Measurements from ENCODE around the gene AHCYL1.
A peak's percentile ranks its signal among the peaks of the same experiment; 100 is the strongest.

AHCYL1 gene

GRCh38 chr1:109985247-109986053 is 885 bp downstream of the AHCYL1 start:
- Mint-ChIP-seq H3K27me3 (no peaks in the 10 kb centered on the region), H3K27ac (peak overlapping the region; percentile 98 to 100), H3K9me3 (no peaks in the 10 kb centered on the region), H3K4me1 (peaks cover 49% of the 10 kb centered on the region), H3K4me3 (peak overlapping the region; percentile 98 to 99)
- no peak for DNase-seq
- ATAC-seq = no peak

GRCh38 chr1:109986054-109986444 is 1.5 kb downstream of the AHCYL1 start:
- Mint-ChIP-seq H3K9me3 (no peaks in the 10 kb centered on the region), H3K27me3 (no peaks in the 10 kb centered on the region), H3K4me1 (peaks cover 54% of the 10 kb centered on the region), H3K27ac (peak overlapping the region in 1 of 2 donors; percentile 98), H3K4me3 (peak overlapping the region; percentile 98 to 99)
- DNase-seq = no peak
- ATAC-seq = no peak

GRCh38 chr1:109988349-109988914 is 3.9 kb downstream of the AHCYL1 start:
- Mint-ChIP-seq H3K27ac (no peak overlapping the region), H3K4me3 (no peak overlapping the region), H3K27me3 (no peaks in the 10 kb centered on the region), H3K9me3 (no peaks in the 10 kb centered on the region), H3K4me1 (peaks cover 68% of the 10 kb centered on the region)
- DNase-seq = no peak
- ATAC-seq = no peak

- ATAC-seq (no peak), DNase-seq (no peak)
- H3K4me3 Mint-ChIP-seq = no peak overlapping the region
- H3K4me1 Mint-ChIP-seq = peaks cover 64% of the 10 kb centered on the region
- no peaks in the 10 kb centered on the region for H3K27me3 Mint-ChIP-seq
- H3K27ac Mint-ChIP-seq = peak overlapping the region in 1 of 2 donors; percentile 42
- H3K9me3 Mint-ChIP-seq = no peaks in the 10 kb centered on the region
Measured at GRCh38 chr1:109989506-109990301, 5.1 kb downstream of the AHCYL1 start.

GRCh38 chr1:109990302-109990653 is 5.7 kb downstream of the AHCYL1 start:
- no peak overlapping the region for H3K27ac Mint-ChIP-seq
- no peaks in the 10 kb centered on the region for H3K27me3 Mint-ChIP-seq
- ATAC-seq = no peak
- DNase-seq = no peak
- peaks cover 63% of the 10 kb centered on the region for H3K4me1 Mint-ChIP-seq
- H3K9me3 Mint-ChIP-seq = no peaks in the 10 kb centered on the region
- H3K4me3 Mint-ChIP-seq = no peak overlapping the region

- no peak for ATAC-seq
- Mint-ChIP-seq H3K27ac (peak overlapping the region; percentile 30 to 48), H3K9me3 (no peaks in the 10 kb centered on the region), H3K4me3 (no peak overlapping the region), H3K27me3 (no peaks in the 10 kb centered on the region), H3K4me1 (peaks cover 51% of the 10 kb centered on the region)
- DNase-seq = no peak
Measured at GRCh38 chr1:109991400-109991925, 6.9 kb downstream of the AHCYL1 start.

GRCh38 chr1:109993885-109994284 is 9.3 kb downstream of the AHCYL1 start:
- H3K27ac Mint-ChIP-seq = no peak overlapping the region
- peaks cover 29% of the 10 kb centered on the region for H3K4me1 Mint-ChIP-seq
- ATAC-seq = no peak
- no peaks in the 10 kb centered on the region for H3K27me3 Mint-ChIP-seq
- H3K9me3 Mint-ChIP-seq = no peaks in the 10 kb centered on the region
- no peak overlapping the region for H3K4me3 Mint-ChIP-seq
- no peak for DNase-seq

- H3K27me3 Mint-ChIP-seq = no peaks in the 10 kb centered on the region
- ATAC-seq (no peak), DNase-seq (no peak)
- no peak overlapping the region for H3K27ac Mint-ChIP-seq
- no peaks in the 10 kb centered on the region for H3K9me3 Mint-ChIP-seq
- H3K4me1 Mint-ChIP-seq = peaks cover 25% of the 10 kb centered on the region
- H3K4me3 Mint-ChIP-seq = no peak overlapping the region
Measured at GRCh38 chr1:109994654-109995053, 10.1 kb downstream of the AHCYL1 start.

- Mint-ChIP-seq H3K4me3 (no peak overlapping the region), H3K9me3 (no peaks in the 10 kb centered on the region), H3K27me3 (no peaks in the 10 kb centered on the region), H3K27ac (no peak overlapping the region), H3K4me1 (peaks cover 19% of the 10 kb centered on the region)
- DNase-seq (no peak), ATAC-seq (no peak)
Measured at GRCh38 chr1:109995536-109995935, 11.0 kb downstream of the AHCYL1 start.

GRCh38 chr1:109996476-109996875 is 11.9 kb downstream of the AHCYL1 start:
- Mint-ChIP-seq H3K27ac (no peak overlapping the region), H3K4me1 (peaks cover 10% of the 10 kb centered on the region), H3K9me3 (no peaks in the 10 kb centered on the region), H3K4me3 (no peak overlapping the region), H3K27me3 (no peaks in the 10 kb centered on the region)
- DNase-seq (no peak), ATAC-seq (no peak)

- Mint-ChIP-seq H3K27ac (no peak overlapping the region), H3K4me3 (no peak overlapping the region), H3K27me3 (no peaks in the 10 kb centered on the region), H3K9me3 (no peaks in the 10 kb centered on the region), H3K4me1 (peaks cover 1% of the 10 kb centered on the region)
- DNase-seq (no peak), ATAC-seq (no peak)
Measured at GRCh38 chr1:109997204-109997866, 12.8 kb downstream of the AHCYL1 start.

GRCh38 chr1:109997867-109998229 is 13.3 kb downstream of the AHCYL1 start:
- H3K4me1 Mint-ChIP-seq = peaks cover 4% of the 10 kb centered on the region
- no peak for DNase-seq
- no peak overlapping the region for H3K4me3 Mint-ChIP-seq
- ATAC-seq = no peak
- no peak overlapping the region for H3K27ac Mint-ChIP-seq
- no peaks in the 10 kb centered on the region for H3K9me3 Mint-ChIP-seq
- H3K27me3 Mint-ChIP-seq = no peaks in the 10 kb centered on the region

- ATAC-seq (no peak), DNase-seq (no peak)
- Mint-ChIP-seq H3K4me3 (no peak overlapping the region), H3K9me3 (no peaks in the 10 kb centered on the region), H3K27me3 (no peaks in the 10 kb centered on the region), H3K4me1 (peaks cover 25% of the 10 kb centered on the region), H3K27ac (no peak overlapping the region)
Measured at GRCh38 chr1:110002695-110003094, 18.1 kb downstream of the AHCYL1 start.

GRCh38 chr1:110003747-110004428 is 19.3 kb downstream of the AHCYL1 start:
- Mint-ChIP-seq H3K27ac (peak overlapping the region in 1 of 2 donors; percentile 24), H3K4me1 (peaks cover 25% of the 10 kb centered on the region), H3K27me3 (no peaks in the 10 kb centered on the region), H3K4me3 (peak overlapping the region; percentile 7 to 30), H3K9me3 (no peaks in the 10 kb centered on the region)
- peak; percentile 78 for ATAC-seq
- peak in 1 of 2 donors; percentile 21 for DNase-seq

GRCh38 chr1:110004583-110004982 is 20.0 kb downstream of the AHCYL1 start:
- ATAC-seq (no peak), DNase-seq (no peak)
- Mint-ChIP-seq H3K4me1 (peaks cover 25% of the 10 kb centered on the region), H3K4me3 (no peak overlapping the region), H3K9me3 (no peaks in the 10 kb centered on the region), H3K27me3 (no peaks in the 10 kb centered on the region), H3K27ac (peak overlapping the region in 1 of 2 donors; percentile 4)
